HS-27A (cell line): Measurements from ENCODE around the gene KATNAL1.
"Not testable (repeated sequence)": the region's sequence is repeated elsewhere in the genome, so short reads cannot be mapped to it uniquely, and the experiment has no call there.

Experiments
- DNase-seq: peaks from one replicate; pipeline ENCODE4 v3.0.0-alpha.2; 2012; ENCODE audit warnings: low read depth, missing footprints

Gene KATNAL1

GRCh38 chr13:30211745-30212144 is 95.6 kb downstream of the KATNAL1 start:
- DNase-seq: no peak

- DNase-seq: no peak
These were observed 102.8 kb downstream of the KATNAL1 start for GRCh38 chr13:30204564-30204963.

- DNase-seq: no peak
These were observed 111.3 kb downstream of the KATNAL1 start for GRCh38 chr13:30196025-30196424.

GRCh38 chr13:30194906-30195305 is 112.4 kb downstream of the KATNAL1 start:
- no peak for DNase-seq

- DNase-seq: no peak
These were observed 113.8 kb downstream of the KATNAL1 start for GRCh38 chr13:30193279-30194234.

GRCh38 chr13:30192320-30193093 is 114.8 kb downstream of the KATNAL1 start:
- DNase-seq: no peak

GRCh38 chr13:30191491-30192100 is 115.8 kb downstream of the KATNAL1 start:
- no peak for DNase-seq

- no peak for DNase-seq
These were observed 120.5 kb downstream of the KATNAL1 start for GRCh38 chr13:30186634-30187415.

GRCh38 chr13:30181888-30182651 is 125.3 kb downstream of the KATNAL1 start:
- no peak for DNase-seq

- DNase-seq: no peak
These were observed 127.6 kb downstream of the KATNAL1 start for GRCh38 chr13:30179597-30180276.

GRCh38 chr13:30178976-30179375 is 128.4 kb downstream of the KATNAL1 start:
- no peak for DNase-seq

- no peak for DNase-seq
These were observed 132.2 kb downstream of the KATNAL1 start for GRCh38 chr13:30175166-30175565.

- DNase-seq: not testable (repeated sequence)
These were observed 133.1 kb downstream of the KATNAL1 start for GRCh38 chr13:30174250-30174649.

- DNase-seq: no peak
These were observed 134.1 kb downstream of the KATNAL1 start for GRCh38 chr13:30173303-30173610.

GRCh38 chr13:30172593-30173302 is 134.6 kb downstream of the KATNAL1 start:
- DNase-seq: no peak

- DNase-seq: no peak
These were observed 136.8 kb downstream of the KATNAL1 start for GRCh38 chr13:30170569-30170968.

- DNase-seq: no peak
These were observed 137.9 kb downstream of the KATNAL1 start for GRCh38 chr13:30169442-30169841.

GRCh38 chr13:30165796-30166195 is 141.6 kb downstream of the KATNAL1 start:
- no peak for DNase-seq

- no peak for DNase-seq
These were observed 142.3 kb downstream of the KATNAL1 start for GRCh38 chr13:30165071-30165470.

GRCh38 chr13:30164146-30164545 is 143.2 kb downstream of the KATNAL1 start:
- DNase-seq: no peak
